CD4-positive, alpha-beta T cell (primary cell): ENCODE measurements around the gene SRRD. TPM values are rescaled to one million over a fixed set of nuclear protein-coding genes. Genes with fewer than 3 reads are reported as not detected.

Source experiments
- ATAC-seq: fragments of 200-7000 bp; cut with Tn5 transposase; one replicate; pipeline ENCODE4 v1.10.0; 2022; ENCODE audit warnings: mild to moderate bottlenecking; ENCODE audit not compliant: poor library complexity
- CTCF ChIA-PET: fragments of 350-600 bp; sonication (Branson Sonifier 250); formaldehyde crosslinking; loops from one replicate; lab custom pipeline; 2021; ENCODE audit warnings: antibody characterized with exemption, inconsistent platforms; lab: Charles Lee
- POLR2A ChIA-PET: fragments of 350-600 bp; sonication (Branson Sonifier 250); formaldehyde crosslinking; loops from one replicate; lab custom pipeline; 2021; ENCODE audit warnings: antibody characterized with exemption, inconsistent platforms; lab: Charles Lee
- DNase-seq, 14 experiments: peaks; one replicate each; pipeline ENCODE4 v3.0.0-alpha.2; 2013 to 2020; ENCODE audit warnings: mixed read lengths in 2 of 14
- H3K27ac ChIP-seq, 2 donors: one replicate each; pipeline versions ENCODE4 v1.5.1 to v1.7.0; 2013; ENCODE audit warnings: low read length in 2 of 2, low read depth in 1 of 2, mild to moderate bottlenecking in 1 of 2
- H3K27me3 ChIP-seq, 2 experiments: 1 replicate in 1 of 2; 2 replicates in 1 of 2; pipeline versions ENCODE4 v1.6.1 to v1.7.0; 2013; ENCODE audit warnings: low read length in 2 of 2, control low read depth in 1 of 2, mild to moderate bottlenecking in 1 of 2, moderate library complexity in 1 of 2; ENCODE audit not compliant: insufficient read depth in 2 of 2, control insufficient read depth in 1 of 2
- H3K36me3 ChIP-seq: one replicate; pipeline ENCODE4 v1.6.1; 2013; ENCODE audit warnings: low read length, control low read depth; ENCODE audit not compliant: insufficient read depth
- H3K4me1 ChIP-seq: one replicate; pipeline ENCODE4 v1.6.1; 2013; ENCODE audit warnings: low read length, control low read depth; ENCODE audit not compliant: insufficient read depth
- H3K4me3 ChIP-seq: one replicate; pipeline ENCODE4 v1.5.1; 2013; ENCODE audit warnings: mild to moderate bottlenecking, low read length, moderate library complexity
- H3K9me3 ChIP-seq, 2 experiments: 1 replicate in 1 of 2; 2 replicates in 1 of 2; pipeline versions ENCODE4 v1.6.1 to v1.7.0; 2013; ENCODE audit warnings: low read length in 2 of 2, mild to moderate bottlenecking in 2 of 2, control low read depth in 1 of 2, moderate library complexity in 1 of 2; ENCODE audit not compliant: control insufficient read depth in 1 of 2, insufficient read depth in 1 of 2
- H3K27ac Mint-ChIP-seq: one replicate; pipeline ENCODE4 v1.8.0; 2020; ENCODE audit warnings: mixed read lengths
- H3K27me3 Mint-ChIP-seq: one replicate; pipeline ENCODE4 v1.8.0; 2021; ENCODE audit warnings: mixed read lengths
- H3K36me3 Mint-ChIP-seq: one replicate; pipeline ENCODE4 v1.8.0; 2021; ENCODE audit warnings: low read depth, mixed read lengths
- H3K4me1 Mint-ChIP-seq: one replicate; pipeline ENCODE4 v1.8.0; 2021; ENCODE audit warnings: low read depth, mixed read lengths
- H3K4me3 Mint-ChIP-seq: one replicate; pipeline ENCODE4 v1.8.0; 2020; ENCODE audit warnings: mild to moderate bottlenecking, mixed read lengths
- H3K9me3 Mint-ChIP-seq: one replicate; pipeline ENCODE4 v1.8.0; 2020; ENCODE audit warnings: mixed read lengths
- CTCF ChIP-seq: fragments of 200-600 bp; IDR thresholded peaks from one replicate; pipeline ENCODE4 v1.8.0; 2022; ENCODE audit warnings: antibody characterized with exemption, mild to moderate bottlenecking
- intact Hi-C, 2 experiments: fragments of 100-400 bp; cut with DNase I in 1 of 2; cut with micrococcal nuclease in 1 of 2; formaldehyde crosslinking; loops; one replicate each; pipeline versions ENCODE4 v1.15.1 to v1.9.0; 2023 to 2025; cut with DNase I, micrococcal nuclease
- total RNA-seq, 174 experiments: library from RNA in 2 of 174; stranded (reverse) in 2 of 174; gene quantifications; one replicate each; pipeline ENCODE4 v1.2.3 and lab custom pipeline; 2021 to 2026

The SRRD gene
- total RNA-seq, 2 experiments from 2014 or later, result 25.8 to 27.2 TPM

GRCh38 chr22:26444777-26445176 is 38.9 kb upstream of the SRRD start:
- no peaks in the 10 kb centered on the region for H3K9me3 ChIP-seq
- intact Hi-C loops, result no loop called here
- Mint-ChIP-seq H3K27ac (no peak overlapping the region), H3K36me3 (peaks cover 1% of the 10 kb centered on the region), H3K27me3 (no peaks in the 10 kb centered on the region), H3K9me3 (no peaks in the 10 kb centered on the region), H3K4me1 (no peaks in the 10 kb centered on the region), H3K4me3 (no peak overlapping the region)
- no peaks in the 10 kb centered on the region for H3K27me3 ChIP-seq
- no peak overlapping the region for H3K4me3 ChIP-seq
- ATAC-seq (no peak), DNase-seq (no peak)
- peaks cover 6% of the 10 kb centered on the region for H3K36me3 ChIP-seq
- H3K27ac ChIP-seq, result no peak overlapping the region
- H3K4me1 ChIP-seq, result no peaks in the 10 kb centered on the region
- CTCF ChIA-PET, result no interaction called here
- TF ChIP-seq CTCF, result no peak
- POLR2A ChIA-PET, result no interaction called here

- POLR2A ChIA-PET, result no interaction called here
- intact Hi-C loops, result no loop called here
- Histone ChIP-seq H3K9me3 (no peaks in the 10 kb centered on the region), H3K27ac (no peak overlapping the region), H3K4me1 (no peaks in the 10 kb centered on the region), H3K4me3 (no peak overlapping the region), H3K36me3 (peaks cover 11% of the 10 kb centered on the region), H3K27me3 (no peaks in the 10 kb centered on the region)
- DNase-seq (no peak), ATAC-seq (no peak)
- Mint-ChIP-seq H3K4me3 (no peak overlapping the region), H3K27me3 (no peaks in the 10 kb centered on the region), H3K4me1 (no peaks in the 10 kb centered on the region), H3K36me3 (peaks cover 11% of the 10 kb centered on the region), H3K27ac (no peak overlapping the region), H3K9me3 (no peaks in the 10 kb centered on the region)
- CTCF ChIA-PET, result no interaction called here
- no peak for TF ChIP-seq CTCF
Observed at GRCh38 chr22:26445577-26446275, 38.0 kb upstream of the SRRD start.

- Mint-ChIP-seq H3K9me3 (no peaks in the 10 kb centered on the region), H3K36me3 (peaks cover 23% of the 10 kb centered on the region), H3K4me3 (no peak overlapping the region), H3K27ac (no peak overlapping the region), H3K27me3 (no peaks in the 10 kb centered on the region), H3K4me1 (no peaks in the 10 kb centered on the region)
- Histone ChIP-seq H3K27ac (no peak overlapping the region), H3K4me3 (no peak overlapping the region), H3K36me3 (peaks cover 22% of the 10 kb centered on the region), H3K9me3 (no peaks in the 10 kb centered on the region), H3K27me3 (no peaks in the 10 kb centered on the region), H3K4me1 (no peaks in the 10 kb centered on the region)
- ATAC-seq (no peak), DNase-seq (no peak)
- intact Hi-C loops, result no loop called here
- no peak for TF ChIP-seq CTCF
- CTCF ChIA-PET, result no interaction called here
- POLR2A ChIA-PET, result no interaction called here
Observed at GRCh38 chr22:26446808-26447515, 36.7 kb upstream of the SRRD start.
